GM19328 (cell line): ENCODE data around the gene LRRC8A.
"Not testable (repeated sequence)": the region's sequence is repeated elsewhere in the genome, so short reads cannot be mapped to it uniquely, and the experiment has no call there.

ENCODE experiments used
- ATAC-seq: cut with Tn5 transposase; IDR thresholded peaks from one replicate; pipeline ENCODE4 v1.9.1; 2021; ENCODE audit warnings: mild to moderate bottlenecking, moderate library complexity; ENCODE audit not compliant: unreplicated experiment

The LRRC8A gene

GRCh38 chr9:128919402-128920089 is 37.6 kb downstream of the LRRC8A start:
- no peak for ATAC-seq

GRCh38 chr9:128920381-128921058 is 38.6 kb downstream of the LRRC8A start, which contains the start of gene PHYHD1:
TSS of gene PHYHD1 (plus strand) at chr9:128920982. CDS start at chr9:128922324, 1,342 bp downstream.
- ATAC-seq, result no peak

GRCh38 chr9:128921881-128922763 is 40.2 kb downstream of the LRRC8A start:
- no peak for ATAC-seq

- no peak for ATAC-seq
Measured at GRCh38 chr9:128923493-128923883, 41.6 kb downstream of the LRRC8A start.

- no peak for ATAC-seq
Measured at GRCh38 chr9:128927731-128928411, 45.9 kb downstream of the LRRC8A start.

DNA sequence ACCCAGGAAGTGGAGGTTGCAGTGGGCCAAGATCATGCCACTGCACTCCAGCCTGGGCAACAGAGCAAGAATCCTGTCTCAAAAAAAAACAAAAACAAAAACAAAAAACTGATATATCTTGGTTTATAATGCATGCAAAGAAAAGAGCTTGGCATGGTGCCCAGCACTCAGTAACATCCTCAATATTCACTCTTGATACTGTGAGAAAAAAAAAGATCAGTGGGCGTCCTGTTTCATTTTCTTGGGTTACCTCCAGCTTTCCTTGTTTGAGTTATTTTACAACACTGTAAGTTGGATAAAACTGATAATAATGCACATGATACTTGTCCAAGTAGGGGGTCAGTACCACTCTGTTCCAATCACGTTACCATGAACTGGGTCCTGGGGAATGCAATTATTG is 46.7 kb downstream of the LRRC8A start:
- no peak for ATAC-seq

- no peak for ATAC-seq
Measured at GRCh38 chr9:128929560-128929959, 47.6 kb downstream of the LRRC8A start.

- no peak for ATAC-seq
Measured at GRCh38 chr9:128933731-128934130, 51.8 kb downstream of the LRRC8A start.

DNA sequence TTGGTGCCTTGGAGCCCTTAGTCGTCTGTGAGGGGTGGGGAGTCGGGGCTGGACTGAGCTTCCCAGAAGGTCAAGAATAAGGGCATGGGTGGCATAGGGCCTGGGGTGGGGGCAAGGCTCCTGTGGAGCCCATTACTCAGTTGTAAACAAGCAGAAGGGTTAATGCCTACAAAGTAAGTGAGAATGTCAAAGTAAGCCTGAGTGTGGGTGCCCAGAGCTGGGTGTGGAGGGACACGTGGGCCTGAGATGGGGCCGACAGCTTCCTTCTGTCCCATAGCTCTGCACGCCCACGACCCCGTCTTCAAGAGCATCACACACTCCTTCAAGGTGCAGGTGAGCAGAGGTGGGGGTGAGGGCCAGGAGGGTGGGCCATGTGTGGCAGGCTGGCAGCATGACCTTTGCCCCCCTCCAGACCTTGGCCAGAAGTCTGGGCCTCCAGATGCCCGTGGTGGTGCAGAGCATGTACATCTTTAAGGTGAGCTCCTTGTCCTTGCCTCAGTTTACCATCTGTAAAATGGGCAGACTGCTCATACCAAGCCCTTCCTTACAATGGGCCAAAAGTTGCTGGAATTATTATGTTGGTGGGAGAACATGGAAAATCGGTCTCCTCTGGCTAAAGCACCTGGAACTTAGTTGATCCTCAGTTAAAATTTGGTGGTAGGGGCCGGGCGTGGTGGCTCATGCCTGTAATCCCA is 54.4 kb downstream of the LRRC8A start:
- no peak for ATAC-seq

GRCh38 chr9:128937310-128938165 is 55.6 kb downstream of the LRRC8A start:
- ATAC-seq, result no peak

DNA sequence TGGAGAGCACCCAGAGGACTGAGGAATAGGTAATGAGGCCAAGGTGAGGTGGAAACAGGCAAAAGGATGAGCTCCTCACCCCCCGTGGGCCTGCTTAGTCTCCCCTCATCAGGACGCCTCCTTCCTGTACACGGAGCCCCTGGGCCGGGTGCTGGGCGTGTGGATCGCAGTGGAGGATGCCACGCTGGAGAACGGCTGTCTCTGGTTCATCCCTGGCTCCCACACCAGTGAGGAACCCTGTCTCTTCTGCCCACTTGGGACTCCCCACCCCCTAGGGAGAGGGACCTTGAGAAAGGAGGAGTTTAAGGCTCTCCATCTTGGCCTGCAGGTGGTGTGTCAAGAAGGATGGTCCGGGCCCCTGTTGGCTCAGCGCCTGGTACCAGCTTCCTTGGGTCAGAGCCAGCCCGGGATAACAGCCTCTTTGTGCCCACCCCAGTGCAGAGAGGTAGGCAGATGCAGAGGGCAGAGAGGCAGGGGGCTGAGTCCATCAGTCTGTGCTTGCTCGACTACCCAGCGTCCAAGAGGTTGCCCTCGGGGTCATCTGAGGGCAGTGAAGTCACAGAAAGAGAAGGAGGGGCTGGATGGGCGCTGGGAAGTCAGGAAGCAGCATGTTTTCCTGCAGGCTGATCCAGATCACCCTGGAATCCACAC is 58.5 kb downstream of the LRRC8A start:
- ATAC-seq, result no peak

GRCh38 chr9:128940946-128941755 is 59.2 kb downstream of the LRRC8A start:
- ATAC-seq, result no peak

DNA sequence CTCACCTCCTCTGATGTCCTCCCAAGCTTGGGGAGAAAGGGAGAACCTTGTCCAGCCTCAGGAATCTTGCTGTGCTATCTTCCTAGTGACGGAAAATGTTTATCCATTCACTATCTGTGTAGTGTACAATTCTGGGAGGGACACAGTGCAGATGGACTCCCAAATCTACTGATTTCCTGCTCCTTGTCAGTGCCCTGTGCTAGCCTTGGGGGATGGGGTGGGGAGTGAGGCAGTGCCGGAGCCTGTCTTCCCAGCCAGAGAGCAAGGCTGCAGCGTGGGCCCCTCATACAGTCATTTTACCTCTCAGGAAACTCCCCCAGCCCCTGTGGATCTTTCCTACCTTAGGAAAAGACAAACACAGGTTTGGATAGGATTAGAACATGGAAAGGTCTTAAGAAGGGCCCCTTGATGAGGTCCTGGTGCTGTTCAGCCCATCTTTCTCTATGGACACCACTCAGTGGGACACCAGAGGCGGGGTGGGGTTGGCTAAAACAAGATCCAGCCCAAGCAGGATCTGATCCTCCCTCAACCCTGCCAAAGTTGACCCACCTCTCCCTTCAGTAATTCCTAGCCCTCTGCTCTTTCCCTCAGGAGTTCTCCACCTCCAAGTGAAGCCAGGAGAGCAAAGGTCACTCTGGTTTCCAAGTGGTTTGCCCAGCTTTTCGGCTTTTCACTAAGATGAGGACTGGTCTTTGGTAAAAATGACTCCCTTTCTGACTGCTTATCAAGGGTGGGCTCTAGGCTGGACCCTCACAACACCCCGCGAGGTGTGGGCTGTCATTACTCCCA is 62.1 kb downstream of the LRRC8A start:
- ATAC-seq, result no peak

- ATAC-seq, result not testable (repeated sequence)
Measured at GRCh38 chr9:128944966-128945365, 63.0 kb downstream of the LRRC8A start.

- ATAC-seq, result no peak
Measured at GRCh38 chr9:128945798-128946501, 64.0 kb downstream of the LRRC8A start.

DNA sequence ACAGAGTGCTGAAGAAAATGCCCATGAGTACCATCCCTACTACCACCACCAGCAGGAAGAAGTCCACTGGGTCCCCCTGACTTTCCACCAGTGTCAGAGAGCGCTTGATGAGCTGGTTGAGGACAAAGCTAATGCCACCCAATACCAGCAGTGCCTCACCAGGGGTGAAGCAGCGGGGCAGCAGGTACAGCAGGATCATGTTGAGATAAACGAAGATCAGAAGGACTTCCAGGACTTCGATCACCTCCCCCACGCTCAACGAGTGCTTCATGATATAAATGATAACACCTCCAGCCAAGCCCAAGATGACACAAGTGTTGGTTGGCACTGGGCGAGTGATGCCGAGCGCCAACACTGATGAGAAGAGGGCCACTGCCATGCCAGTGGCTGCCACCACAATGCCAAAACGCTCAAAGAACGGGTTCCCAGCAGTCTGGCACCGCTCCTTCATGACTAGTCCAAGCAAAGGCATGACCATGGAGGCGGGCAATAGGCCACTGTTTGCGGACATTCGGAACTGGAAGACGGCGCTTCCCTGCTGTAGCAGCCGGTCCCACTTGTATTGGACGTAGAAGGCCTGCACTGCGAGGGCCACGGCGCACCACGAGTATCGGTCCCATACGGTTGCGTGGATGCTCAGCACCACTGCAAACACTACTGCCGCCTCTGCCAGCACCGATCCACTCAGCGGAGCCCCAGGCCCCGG is 64.8 kb downstream of the LRRC8A start:
- peak; percentile 5 for ATAC-seq
